ENCODE measurements around the gene SPAG5.
A peak's percentile ranks its signal among the peaks of the same experiment; 100 is the strongest.
"Not testable (repeated sequence)": the region's sequence is repeated elsewhere in the genome, so short reads cannot be mapped to it uniquely, and the experiment has no call there.

SPAG5 gene

DNA sequence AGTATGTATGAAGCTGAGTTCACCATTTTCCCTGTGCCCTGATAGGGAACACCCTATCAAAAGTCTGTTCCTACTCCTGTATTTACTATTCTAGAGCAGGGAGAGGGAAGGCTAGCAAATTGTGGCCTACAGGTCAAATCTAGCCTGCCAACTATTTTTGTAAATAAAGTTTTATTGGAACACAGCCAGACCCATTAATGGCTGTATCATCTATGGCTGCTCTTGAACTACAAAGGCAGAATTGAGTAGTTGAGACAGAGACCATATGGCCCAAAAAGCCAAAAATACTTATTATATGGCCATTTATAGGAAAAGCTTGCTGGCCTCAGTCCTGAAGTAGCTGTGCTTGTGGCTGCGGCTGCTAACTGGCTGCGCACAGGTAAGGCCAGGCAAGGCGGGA is 17.9 kb downstream of the SPAG5 start:
- H3K36me3 Mint-ChIP-seq: peaks cover 55% of the 10 kb centered on the region
- H3K9me3 Mint-ChIP-seq: no peaks in the 10 kb centered on the region
- ATAC-seq: no peak
- no peak overlapping the region for H3K4me3 Mint-ChIP-seq
- no peak for DNase-seq (ENCODE audit: low spot score in 2 of 2)
- no peak overlapping the region for H3K27ac Mint-ChIP-seq
- H3K4me1 Mint-ChIP-seq: peaks cover 40% of the 10 kb centered on the region

DNA sequence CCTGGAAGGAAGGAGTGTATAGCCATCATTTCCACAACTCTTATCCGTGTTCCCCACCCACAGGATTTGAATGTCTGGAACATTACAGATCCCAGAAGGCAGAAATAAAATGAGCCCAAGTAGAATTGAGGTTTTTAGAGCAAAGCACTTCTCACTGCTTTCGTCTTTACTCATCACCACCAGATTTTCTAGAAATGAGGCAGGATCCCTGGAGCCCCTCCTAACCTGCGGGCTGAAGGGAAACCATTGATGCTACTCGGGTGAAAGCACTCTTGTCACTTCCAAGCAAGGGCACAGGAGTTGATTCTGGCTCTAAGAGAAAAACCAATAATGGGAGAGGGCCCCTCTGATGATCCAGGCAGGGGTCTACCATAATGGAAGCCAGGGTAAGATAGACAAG is 19.3 kb downstream of the SPAG5 start:
- DNase-seq (ENCODE audit: low spot score in 2 of 2): peak; percentile 35 to 78
- peaks cover 50% of the 10 kb centered on the region for H3K4me1 Mint-ChIP-seq
- peak overlapping the region; percentile 49 for H3K27ac Mint-ChIP-seq

DNA sequence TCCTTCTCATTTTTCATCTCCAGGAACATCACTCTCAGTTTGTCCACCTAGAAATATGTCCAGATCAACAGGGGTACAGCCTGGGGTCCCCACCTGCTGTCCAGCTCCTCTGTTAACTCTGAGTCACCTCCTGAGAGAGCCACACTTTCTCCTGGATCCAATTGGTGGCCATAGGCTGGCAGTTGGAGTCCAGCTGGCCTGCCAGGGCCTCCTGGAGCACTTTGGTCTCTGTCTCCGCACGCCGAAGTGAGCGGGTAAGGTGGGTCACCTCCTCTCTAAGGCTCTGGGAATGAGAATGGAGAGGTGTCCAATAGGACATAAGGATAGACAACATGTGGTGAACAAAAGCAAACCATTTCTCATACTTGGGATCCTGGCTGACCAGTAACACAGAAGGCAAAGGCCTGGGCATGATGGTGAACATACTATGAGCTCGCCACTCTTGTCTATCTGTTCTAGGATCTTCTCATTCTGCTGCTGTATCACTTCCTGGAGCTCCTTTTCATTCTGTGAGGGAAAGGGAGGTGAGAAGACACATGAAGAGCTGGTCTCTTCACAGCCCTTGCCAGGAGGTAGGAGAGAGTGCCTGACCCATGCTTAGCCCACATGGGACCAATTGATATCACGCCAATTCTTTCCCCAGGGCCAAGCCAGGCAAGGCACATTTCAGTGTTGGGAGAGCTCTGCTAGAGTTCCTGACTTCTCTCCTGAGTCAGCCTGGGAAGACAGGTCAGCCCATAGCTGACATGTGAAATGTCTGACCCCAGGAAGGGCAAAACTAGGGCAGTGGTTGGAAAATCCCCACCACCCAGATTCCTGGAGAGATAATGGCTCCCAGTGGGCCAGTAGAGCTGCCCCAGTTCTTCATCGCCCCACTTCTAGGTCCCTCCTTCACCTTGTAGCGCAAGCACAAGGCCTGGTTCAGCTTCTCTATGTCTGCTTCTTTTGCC is 20.3 kb downstream of the SPAG5 start:
- Mint-ChIP-seq H3K4me1 (peaks cover 56% of the 10 kb centered on the region), H3K36me3 (peaks cover 66% of the 10 kb centered on the region), H3K4me3 (peak overlapping the region; percentile 38), H3K27ac (peak overlapping the region; percentile 49), H3K9me3 (no peaks in the 10 kb centered on the region)
- no peak for ATAC-seq
- DNase-seq (ENCODE audit: low spot score in 2 of 2): no peak

More for the DNA sequence above, 19.3 kb downstream of the SPAG5 start:
- peak; percentile 84 for ATAC-seq
- Mint-ChIP-seq H3K36me3 (peaks cover 56% of the 10 kb centered on the region), H3K4me3 (peak overlapping the region; percentile 38), H3K9me3 (no peaks in the 10 kb centered on the region)

DNA sequence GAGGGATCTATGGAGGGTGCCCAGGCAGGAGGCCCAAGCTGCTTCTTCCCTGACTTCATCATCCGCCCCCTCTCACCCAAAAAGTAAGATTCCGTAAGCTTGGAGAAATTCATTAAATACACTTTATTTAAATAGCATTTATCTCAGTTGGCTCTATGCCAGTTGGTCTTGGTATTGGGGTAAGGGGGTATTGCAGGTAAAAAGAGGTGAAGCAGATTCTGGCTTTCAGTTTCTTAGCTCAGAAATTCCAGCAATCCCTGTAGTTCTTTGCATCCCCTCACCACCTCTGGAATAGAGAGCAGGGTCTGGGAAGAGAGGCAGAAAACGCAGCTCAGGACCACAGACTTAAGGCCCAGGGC is 21.4 kb downstream of the SPAG5 start:
- Mint-ChIP-seq H3K27ac (no peak overlapping the region), H3K4me3 (peak overlapping the region; percentile 89), H3K4me1 (peaks cover 64% of the 10 kb centered on the region), H3K36me3 (peaks cover 73% of the 10 kb centered on the region), H3K9me3 (no peaks in the 10 kb centered on the region)
- no peak for ATAC-seq
- DNase-seq (ENCODE audit: low spot score in 2 of 2): no peak

DNA sequence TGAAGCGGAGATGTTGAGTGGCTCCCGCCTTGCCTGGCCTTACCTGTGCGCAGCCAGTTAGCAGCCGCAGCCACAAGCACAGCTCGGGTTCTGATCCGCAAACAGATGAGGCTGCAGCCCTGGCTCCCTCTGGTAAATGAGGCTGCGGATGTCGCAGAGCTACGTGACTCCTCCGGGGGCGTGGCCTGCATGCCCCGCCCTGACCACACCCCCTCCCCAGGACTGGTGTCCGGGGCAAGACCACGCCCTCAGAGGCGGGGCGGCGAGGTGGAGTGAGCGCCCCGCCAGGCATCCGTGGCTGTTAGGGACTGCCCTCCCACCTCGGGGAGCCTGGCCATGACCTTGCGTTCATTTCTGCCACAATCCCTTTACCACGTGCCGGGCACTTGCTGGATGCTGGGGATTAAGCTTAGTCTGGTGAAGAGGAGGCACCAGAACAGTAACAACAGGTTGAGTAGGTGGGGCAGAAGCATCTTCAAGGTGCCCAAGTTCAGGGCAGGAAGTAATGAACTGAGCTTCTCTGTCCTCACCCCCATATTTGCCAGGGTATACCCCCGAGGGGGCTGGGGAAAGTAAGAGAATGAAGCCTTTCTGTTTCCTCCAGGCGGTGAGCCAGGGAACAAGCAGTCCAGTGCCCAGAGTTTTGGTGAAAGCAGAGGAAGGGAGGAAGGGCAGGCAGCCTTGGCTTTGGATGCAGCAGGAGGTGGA is 21.9 kb downstream of the SPAG5 start, which contains the start of gene ALDOC:
Gene ALDOC, minus strand, starts transcription at position 138 of the 708 bp plus-strand sequence. CDS start 1,363 bp downstream, outside the sequence.
- peaks cover 73% of the 10 kb centered on the region for H3K36me3 Mint-ChIP-seq
- H3K4me3 Mint-ChIP-seq: peak within 1 kb of the TSS; percentile 89
- ATAC-seq: peak; percentile 89
- H3K27ac Mint-ChIP-seq: peak within 1 kb of the TSS; percentile 77
- DNase-seq (ENCODE audit: low spot score in 2 of 2): peak; percentile 95 to 96
- H3K4me1 Mint-ChIP-seq: peaks cover 70% of the 10 kb centered on the region
- no peaks in the 10 kb centered on the region for H3K9me3 Mint-ChIP-seq

DNA sequence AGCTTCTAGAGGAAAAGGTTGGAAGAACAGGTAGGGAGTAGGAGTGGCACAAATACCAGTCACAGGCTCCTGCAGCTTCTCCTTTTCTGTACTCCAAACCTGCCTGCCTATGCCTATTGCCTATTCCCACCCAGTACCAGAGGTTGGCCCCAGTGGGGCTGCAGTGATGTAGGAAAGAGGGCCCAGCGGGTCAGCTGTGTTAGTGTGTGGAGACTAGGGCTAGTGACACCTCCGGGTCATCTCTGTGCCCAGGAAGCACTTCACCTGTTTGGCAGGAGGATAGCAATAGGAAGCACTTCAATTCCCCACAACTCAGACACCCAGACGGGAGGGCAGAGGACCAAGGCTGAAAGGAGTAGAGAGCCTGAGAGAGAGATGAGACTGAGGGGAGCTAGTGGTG is 22.8 kb downstream of the SPAG5 start:
- not testable (repeated sequence) for DNase-seq (ENCODE audit: low spot score in 2 of 2); ATAC-seq; H3K9me3 Mint-ChIP-seq
- peak overlapping the region; percentile 89 for H3K4me3 Mint-ChIP-seq
- peak overlapping the region; percentile 77 for H3K27ac Mint-ChIP-seq
- H3K36me3 Mint-ChIP-seq: peaks cover 74% of the 10 kb centered on the region
- H3K4me1 Mint-ChIP-seq: peaks cover 71% of the 10 kb centered on the region

DNA sequence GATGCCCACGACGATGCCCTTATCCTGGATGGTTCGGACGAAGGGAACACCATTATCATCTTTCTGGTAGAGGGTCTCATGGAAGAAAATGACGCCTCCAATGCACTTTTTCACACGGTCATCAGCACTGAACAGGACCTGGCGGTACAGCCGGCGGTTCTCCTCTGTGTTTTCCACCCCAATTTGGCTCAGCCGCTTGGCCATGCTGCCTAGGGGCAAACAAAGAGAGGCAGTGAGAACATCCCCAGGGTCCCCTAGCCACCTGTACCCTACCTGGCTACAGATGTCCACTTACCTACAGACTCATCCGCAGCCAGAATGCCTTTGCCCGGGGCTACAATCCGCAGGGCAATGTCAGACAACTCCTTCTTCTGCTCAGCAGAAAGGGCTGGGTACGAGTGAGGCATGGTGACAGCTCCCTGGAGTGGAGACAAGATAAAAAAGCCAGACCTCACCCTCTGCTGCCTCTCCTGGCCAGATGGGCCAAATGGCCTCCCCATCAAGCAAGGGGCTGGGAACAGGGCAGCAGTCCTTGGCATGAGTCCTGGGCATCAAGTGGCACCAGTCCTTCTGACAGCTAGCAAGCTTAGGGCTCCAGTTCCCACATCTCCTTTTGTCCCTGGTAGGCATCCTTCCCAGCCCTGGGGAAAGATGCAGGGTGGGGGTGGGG is 23.6 kb downstream of the SPAG5 start:
- Mint-ChIP-seq H3K36me3 (peaks cover 78% of the 10 kb centered on the region), H3K9me3 (no peaks in the 10 kb centered on the region), H3K4me3 (peak overlapping the region; percentile 89), H3K4me1 (peaks cover 69% of the 10 kb centered on the region), H3K27ac (no peak overlapping the region)
- DNase-seq (ENCODE audit: low spot score in 2 of 2): no peak
- no peak for ATAC-seq

DNA sequence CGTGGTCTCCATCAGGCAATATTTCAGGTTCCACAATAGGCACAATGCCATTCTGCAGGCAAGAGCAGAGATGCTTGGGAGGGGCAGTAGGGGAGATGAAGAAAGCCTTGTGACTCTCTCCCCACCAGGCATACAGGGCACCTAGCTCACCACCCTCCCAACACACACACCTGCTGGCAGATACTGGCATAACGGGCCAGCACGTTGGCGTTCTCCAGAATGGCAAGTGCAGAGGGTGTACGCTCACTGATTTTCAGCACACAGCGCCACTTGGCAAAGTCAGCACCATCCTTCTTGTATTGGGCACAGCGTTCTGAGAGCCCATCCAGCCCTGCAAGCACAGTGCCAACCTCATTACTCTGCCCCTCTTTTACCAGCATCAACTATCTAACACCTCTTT is 24.3 kb downstream of the SPAG5 start:
- H3K27ac Mint-ChIP-seq: no peak overlapping the region

DNA sequence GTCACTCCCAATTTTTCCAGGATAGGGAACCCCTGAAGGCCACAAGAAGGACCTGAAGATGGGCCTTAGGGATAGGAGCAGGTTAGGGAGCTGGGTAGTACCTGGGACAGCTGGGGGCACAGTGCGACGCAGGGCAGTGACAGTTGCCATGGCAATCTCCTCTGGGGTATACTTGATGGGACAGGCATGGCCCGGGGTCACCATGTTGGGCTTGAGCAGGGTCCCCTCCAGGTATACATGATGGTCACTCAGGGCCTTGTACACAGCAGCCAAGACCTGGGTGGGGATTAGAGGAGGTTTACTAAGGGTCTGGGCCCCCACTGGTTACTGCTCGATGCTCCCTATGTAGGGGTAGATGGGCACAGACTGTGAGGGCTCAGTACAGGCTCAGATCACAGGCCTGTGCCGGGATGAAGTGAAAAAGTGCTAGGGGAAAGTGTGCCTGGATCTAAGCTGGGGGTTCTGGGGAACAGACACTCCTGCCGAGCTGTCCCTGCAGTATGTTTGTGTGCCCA is 24.8 kb downstream of the SPAG5 start:
- no peak overlapping the region for H3K4me3 Mint-ChIP-seq
- H3K4me1 Mint-ChIP-seq: peaks cover 66% of the 10 kb centered on the region
- H3K27ac Mint-ChIP-seq: no peak overlapping the region
- ATAC-seq (no peak), DNase-seq (ENCODE audit: low spot score in 2 of 2) (no peak)
- H3K9me3 Mint-ChIP-seq: no peaks in the 10 kb centered on the region
- H3K36me3 Mint-ChIP-seq: peaks cover 77% of the 10 kb centered on the region

More for the DNA sequence above, 24.3 kb downstream of the SPAG5 start:
- H3K9me3 Mint-ChIP-seq: no peaks in the 10 kb centered on the region
- no peak overlapping the region for H3K4me3 Mint-ChIP-seq
- peaks cover 77% of the 10 kb centered on the region for H3K36me3 Mint-ChIP-seq
- H3K4me1 Mint-ChIP-seq: peaks cover 69% of the 10 kb centered on the region
- DNase-seq (ENCODE audit: low spot score in 2 of 2): no peak
- no peak for ATAC-seq

DNA sequence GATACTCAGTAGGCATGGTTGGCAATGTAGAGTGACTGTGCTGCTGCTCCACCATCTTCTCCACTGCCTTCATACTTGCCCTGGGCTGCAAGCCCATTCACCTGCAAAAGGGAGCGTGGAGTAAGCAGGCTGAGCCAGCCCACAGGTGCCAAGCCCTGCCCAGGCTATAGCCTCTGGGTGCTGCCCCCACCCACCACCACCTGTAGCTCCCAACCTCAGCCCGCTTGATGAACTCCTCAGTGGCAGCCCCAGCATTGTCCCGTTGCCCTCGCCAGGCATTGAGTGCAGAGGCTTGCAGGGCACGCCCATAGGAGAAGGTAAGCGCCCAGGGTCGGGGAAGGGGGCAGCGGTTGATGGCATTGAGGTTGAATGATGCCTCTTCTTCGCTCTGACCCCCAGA is 25.3 kb downstream of the SPAG5 start:
- ATAC-seq: no peak
- Mint-ChIP-seq H3K27ac (no peak overlapping the region), H3K4me1 (peaks cover 63% of the 10 kb centered on the region), H3K4me3 (no peak overlapping the region), H3K36me3 (peaks cover 77% of the 10 kb centered on the region), H3K9me3 (no peaks in the 10 kb centered on the region)
- DNase-seq (ENCODE audit: low spot score in 2 of 2): no peak

DNA sequence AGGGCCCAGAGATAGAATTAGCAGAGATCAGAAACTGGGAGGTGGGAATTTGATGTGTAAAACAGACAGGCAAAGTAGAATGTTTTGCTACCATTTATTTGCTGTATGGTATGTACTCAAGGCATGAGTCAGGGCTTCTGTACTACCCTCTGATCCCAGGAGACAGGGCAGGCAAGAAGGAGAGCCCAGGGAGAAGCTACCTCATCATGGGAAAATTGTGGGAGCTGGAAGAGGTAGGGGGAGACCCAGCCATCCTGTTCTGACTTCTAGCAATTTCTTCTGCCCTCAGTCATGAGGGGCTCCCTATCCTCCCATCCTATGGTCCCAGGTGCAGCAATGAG is 25.8 kb downstream of the SPAG5 start:
- no peak for DNase-seq (ENCODE audit: low spot score in 2 of 2)
- H3K4me1 Mint-ChIP-seq: peaks cover 66% of the 10 kb centered on the region

DNA sequence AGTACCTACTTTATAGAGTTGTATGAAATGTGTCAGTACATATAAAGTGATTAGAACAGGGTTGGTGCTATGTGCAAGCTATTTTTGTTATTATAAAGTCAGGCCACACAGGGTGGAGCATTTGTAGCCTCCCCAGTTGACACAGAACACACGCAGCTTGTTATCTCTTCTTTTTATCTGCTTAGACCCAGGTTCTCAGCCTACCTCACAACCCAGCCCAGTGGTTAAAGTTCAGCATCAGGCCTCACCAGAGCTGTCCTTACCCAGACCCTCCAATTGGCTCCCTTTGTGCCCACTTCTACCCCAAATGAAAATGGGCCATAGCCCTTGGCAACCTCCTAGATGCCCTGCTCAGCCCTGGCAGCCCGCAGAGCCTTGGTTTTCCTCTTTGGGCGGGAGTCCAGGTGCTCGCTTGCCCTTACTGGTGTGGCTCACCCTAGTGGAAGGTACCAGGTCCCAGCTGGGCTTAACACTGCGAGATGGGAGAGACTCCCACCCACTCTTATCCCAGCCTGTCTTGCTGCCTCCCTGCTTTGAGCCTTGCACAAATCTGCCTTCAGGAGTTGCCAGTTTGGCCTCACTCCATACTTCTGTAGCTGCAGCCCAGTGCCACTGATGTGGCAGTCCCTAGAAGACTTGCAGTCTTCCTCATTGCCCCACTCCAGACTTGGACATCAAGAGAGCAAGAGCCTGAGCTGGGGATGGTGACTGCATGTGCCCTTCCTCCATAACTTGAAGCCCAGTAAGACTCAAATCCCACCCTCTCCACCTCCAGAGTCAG is 26.4 kb downstream of the SPAG5 start:
- H3K9me3 Mint-ChIP-seq: no peaks in the 10 kb centered on the region
- ATAC-seq (no peak), DNase-seq (ENCODE audit: low spot score in 2 of 2) (no peak)
- H3K4me3 Mint-ChIP-seq: peak overlapping the region; percentile 95
- H3K36me3 Mint-ChIP-seq: peaks cover 81% of the 10 kb centered on the region
- peaks cover 72% of the 10 kb centered on the region for H3K4me1 Mint-ChIP-seq
- peak overlapping the region; percentile 94 for H3K27ac Mint-ChIP-seq

More for the DNA sequence above, 25.8 kb downstream of the SPAG5 start:
- Mint-ChIP-seq H3K36me3 (peaks cover 77% of the 10 kb centered on the region), H3K4me3 (peak overlapping the region; percentile 95), H3K9me3 (no peaks in the 10 kb centered on the region), H3K27ac (no peak overlapping the region)
- no peak for ATAC-seq

DNA sequence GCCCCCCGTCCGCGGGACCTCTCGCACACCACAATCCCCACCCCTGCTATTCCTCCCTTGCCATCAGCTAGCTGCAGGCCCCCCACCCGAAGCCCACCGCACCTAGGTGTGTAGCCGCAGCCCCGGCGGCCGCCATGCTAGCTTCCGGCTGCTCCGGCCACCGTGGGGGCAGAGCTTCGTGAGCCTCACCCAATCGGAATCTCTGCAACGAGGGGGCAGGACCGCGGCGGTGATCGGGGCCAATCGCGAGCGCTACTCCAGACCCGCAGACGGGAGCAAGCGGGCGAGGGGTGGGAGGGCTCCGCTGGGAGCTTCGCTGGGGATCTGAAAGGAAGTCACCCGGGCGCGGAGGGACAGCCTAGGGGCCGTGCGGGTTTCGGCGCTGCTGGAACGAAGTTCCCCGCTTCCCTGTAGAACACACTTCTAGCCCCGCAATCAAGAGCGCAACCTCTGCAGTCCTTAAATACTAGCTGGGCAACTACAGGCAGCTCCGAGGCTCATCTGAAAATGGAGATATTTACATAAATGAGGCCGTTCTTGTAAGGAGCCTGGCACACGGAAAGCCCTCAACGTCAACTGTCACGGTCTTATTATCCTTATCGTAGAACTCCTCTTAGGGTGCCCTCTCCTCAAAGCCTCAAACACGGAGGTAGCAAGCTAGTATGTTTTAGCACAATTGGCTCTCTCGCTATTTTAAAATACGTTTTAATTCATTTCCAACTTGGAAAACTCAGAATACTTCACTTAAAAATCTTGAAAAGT is 27.3 kb downstream of the SPAG5 start, which contains the start of gene PIGS:
Gene PIGS, minus strand, starts transcription at position 164 of the 762 bp plus-strand sequence. Its CDS starts 28 bp downstream, at position 136.
- Mint-ChIP-seq H3K36me3 (peaks cover 81% of the 10 kb centered on the region), H3K4me1 (peaks cover 70% of the 10 kb centered on the region), H3K4me3 (peak within 1 kb of the TSS; percentile 95), H3K27ac (peak within 1 kb of the TSS; percentile 94), H3K9me3 (no peaks in the 10 kb centered on the region)
- DNase-seq (ENCODE audit: low spot score in 2 of 2) (peak; percentile 79 to 95), ATAC-seq (peak; percentile 98)
